Activated CD4-positive, CD25-positive, alpha-beta regulatory T cell (primary cell): ENCODE data around the gene XRCC3.

Experiments
- DNase-seq, 4 experiments: peaks; one replicate each; lab custom pipeline; 2025; lab: John Stamatoyannopoulos, UW

Gene XRCC3

GRCh38 chr14:103725739-103726395 is 10.6 kb upstream of the XRCC3 start:
- DNase-seq = no peak

- DNase-seq = no peak
These were observed 9.9 kb upstream of the XRCC3 start for GRCh38 chr14:103725001-103725682.

GRCh38 chr14:103724116-103724515 is 8.9 kb upstream of the XRCC3 start:
- DNase-seq = no peak

- no peak for DNase-seq
These were observed 8.5 kb upstream of the XRCC3 start for GRCh38 chr14:103723748-103724081.

GRCh38 chr14:103721334-103722120 is 6.3 kb upstream of the XRCC3 start:
- no peak for DNase-seq

GRCh38 chr14:103719751-103720150 is 4.5 kb upstream of the XRCC3 start:
- DNase-seq = no peak

DNA sequence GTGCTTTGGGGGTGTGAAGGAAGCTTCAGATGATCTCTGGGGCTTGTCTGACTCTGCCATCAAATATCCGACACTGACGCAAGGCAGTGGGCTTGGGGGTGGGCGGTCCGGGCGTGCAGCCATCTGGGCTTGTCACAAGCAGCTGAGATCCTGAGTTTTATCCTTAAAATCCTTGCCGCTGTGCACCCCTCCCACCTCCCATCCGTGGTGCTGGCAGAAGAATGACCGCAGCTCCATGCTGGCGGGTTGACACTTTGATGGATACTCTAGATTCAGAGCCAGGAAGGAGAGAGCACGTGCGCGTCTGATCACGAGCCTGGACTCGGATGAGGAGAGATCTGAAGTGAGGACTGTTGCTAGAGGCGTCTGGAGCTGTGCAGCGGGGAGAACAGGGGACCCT is 3.3 kb upstream of the XRCC3 start:
- no peak for DNase-seq

GRCh38 chr14:103716899-103717411 is 1.7 kb upstream of the XRCC3 start:
- DNase-seq = no peak

GRCh38 chr14:103716091-103716801 is 995 bp upstream of the XRCC3 start:
- DNase-seq = no peak

GRCh38 chr14:103714063-103714724 is 1.1 kb downstream of the XRCC3 start:
- DNase-seq = no peak

GRCh38 chr14:103713304-103714062 is 1.8 kb downstream of the XRCC3 start:
- no peak for DNase-seq

DNA sequence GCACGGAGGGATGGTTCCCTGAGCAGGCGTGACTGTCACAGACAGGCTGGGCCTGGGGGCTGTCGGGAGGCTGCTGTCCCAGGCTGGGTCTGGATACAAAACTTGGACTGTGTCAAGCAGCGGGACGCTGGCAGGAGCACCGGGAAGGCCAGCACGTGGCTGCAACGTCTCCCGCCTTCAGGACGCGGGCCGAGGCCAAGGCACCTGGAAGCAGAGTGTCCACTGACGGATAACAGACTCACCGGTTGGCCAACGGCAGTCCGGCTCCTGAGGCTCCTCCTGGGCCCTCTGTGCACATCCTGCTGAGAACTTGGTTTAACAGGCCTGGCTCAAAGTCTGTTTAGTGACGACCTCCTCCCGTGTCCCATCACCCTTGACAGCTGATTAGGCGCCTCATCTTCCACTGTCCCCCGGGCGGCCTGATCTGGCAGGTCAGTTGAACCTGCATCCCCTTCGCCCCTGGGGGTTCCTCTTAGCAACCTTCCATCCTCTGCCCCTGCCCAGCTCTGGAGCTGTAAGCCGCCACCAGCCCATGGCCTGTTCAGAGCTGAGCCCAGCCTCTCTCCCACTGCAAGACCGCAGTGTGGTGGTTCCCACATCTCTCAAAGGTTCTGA is 2.5 kb downstream of the XRCC3 start:
- DNase-seq = no peak

GRCh38 chr14:103711516-103712431 is 3.5 kb downstream of the XRCC3 start:
- DNase-seq = no peak

DNA sequence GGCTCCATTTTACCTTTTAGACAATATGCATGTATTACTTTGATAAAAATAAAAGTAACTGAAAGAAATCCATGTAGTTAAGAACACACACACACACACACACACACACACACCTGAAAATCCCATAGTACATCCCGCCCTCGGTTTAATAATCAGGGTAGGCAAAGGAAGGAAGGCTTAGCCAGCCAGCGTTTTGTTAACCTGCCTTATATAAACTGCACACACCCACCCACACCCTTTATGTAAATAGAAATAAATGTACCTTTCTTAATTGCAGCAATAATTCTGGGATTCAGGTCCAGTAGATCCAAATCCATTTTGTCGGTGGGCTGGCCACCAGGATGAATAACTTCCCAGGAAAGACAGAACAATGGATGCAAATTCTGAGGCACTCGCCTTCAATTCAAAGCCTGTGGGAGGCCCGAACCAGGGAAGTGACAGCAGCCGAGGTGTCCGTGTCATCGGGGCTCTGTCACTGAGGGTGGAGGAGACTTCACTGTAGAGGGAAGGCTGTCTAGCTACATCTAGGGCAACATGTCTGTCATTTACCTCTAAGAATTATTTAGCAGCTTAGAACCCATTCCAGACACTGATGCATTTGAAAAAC is 4.4 kb downstream of the XRCC3 start:
- no peak for DNase-seq

- no peak for DNase-seq
These were observed 5.4 kb downstream of the XRCC3 start for GRCh38 chr14:103709814-103710213.

GRCh38 chr14:103708750-103709187 is 6.5 kb downstream of the XRCC3 start:
- no peak for DNase-seq

- DNase-seq = no peak
These were observed 7.7 kb downstream of the XRCC3 start for GRCh38 chr14:103707329-103708263.
